ENCODE measurements around the gene LRG1. TPM values are rescaled to one million over a fixed set of nuclear protein-coding genes. Genes with fewer than 3 reads are reported as not detected.

Gene LRG1
- total and polyA plus RNA-seq, 9 of the 15 experiments (the other 6 are each of a cell fraction or from before 2014, with no cell fraction given): 1.5 to 11.9 (median 8.7) TPM

- ATAC-seq: no peak
- H3K4me2 ChIP-seq (ENCODE audit: insufficient read depth, low read length): no peak overlapping the region; the same call in 1 of the 2 replicates
- POLR2A ChIA-PET: interaction anchor here (0.8 to 1.0 kb wide), 5 partner anchors 9 to 79 kb away, joined by 3 to 5 read pairs (median 3); no protein-coding TSS in a partner anchor
- TF ChIP-seq ZNF830 (CRISPR knock-in tag; IDR thresholded peaks at IDR 0.05) (no peak), SIX5 (IDR thresholded peaks at IDR 0.05; ENCODE audit: borderline replicate concordance in 1 of 2, insufficient read depth in 1 of 2, low read depth in 1 of 2, low read length in 2 of 2) (no peak), POLR2B (IDR thresholded peaks at IDR 0.05; ENCODE audit: low read depth, partially characterized antibody) (no peak), RBBP5 (IDR thresholded peaks at IDR 0.05; ENCODE audit: borderline replicate concordance, insufficient read depth, low read length, poor library complexity, severe bottlenecking) (peak; percentile 39), MEF2A (IDR thresholded peaks at IDR 0.05; ENCODE audit: control insufficient read depth, low read depth, low read length) (no peak), ZNF766 (CRISPR knock-in tag; conservative IDR thresholded peaks at IDR 0.05) (no peak), TFE3 (CRISPR knock-in tag; IDR thresholded peaks at IDR 0.05) (peak; percentile 58), BMI1 (IDR thresholded peaks at IDR 0.05; ENCODE audit: low read length) (no peak), HINFP (tag; conservative IDR thresholded peaks at IDR 0.05; ENCODE audit: low read depth) (no peak), NR2F6 (CRISPR knock-in tag; IDR thresholded peaks at IDR 0.05) (no peak), SP1 (CRISPR knock-in tag; IDR thresholded peaks at IDR 0.05) (no peak), SNRNP70 (optimal IDR thresholded peaks at IDR 0.05; ENCODE audit: low read depth, low read length) (no peak), CTCFL (IDR thresholded peaks at IDR 0.05; ENCODE audit: borderline replicate concordance, insufficient read depth, low read depth, low read length, poor library complexity, severe bottlenecking) (peak; percentile 58), JUND (IDR thresholded peaks at IDR 0.05; ENCODE audit: borderline replicate concordance, low read depth, low read length) (no peak), JUND (tag; IDR thresholded peaks at IDR 0.05; ENCODE audit: borderline replicate concordance, low read depth, low read length) (no peak), KLF16 (IDR thresholded peaks at IDR 0.05) (no peak)
Measured at GRCh38 chr19:4580021-4580901, 40.4 kb upstream of the LRG1 start.

More at GRCh38 chr19:4580021-4580901, 40.4 kb upstream of the LRG1 start:
- BruUV-seq (replicated peaks): no TSS peak
- Histone ChIP-seq H3K36me3 (ENCODE audit: control insufficient read depth, insufficient read depth, low read length) (no peaks in the 10 kb centered on the region), H3K4me1 (replicated peaks in 1 of 2; ENCODE audit: control insufficient read depth in 2 of 2, insufficient read depth in 2 of 2, low read length in 2 of 2) (peaks cover 21 to 64% of the 10 kb centered on the region in 2 experiments), H4K20me1 (replicated peaks; ENCODE audit: control insufficient read depth, insufficient read depth, low read length) (peaks cover 4% of the 10 kb centered on the region), H3K4me3 (peak overlapping the region; percentile 41), H3K27ac (ENCODE audit: extremely low read depth, low read depth, low read length) (no peak overlapping the region), H3K9me1 (ENCODE audit: control insufficient read depth, insufficient read depth, low read length) (no peaks in the 10 kb centered on the region), H3K27me3 (ENCODE audit: control insufficient read depth in 2 of 2, insufficient read depth in 2 of 2, low read length in 2 of 2) (no peaks in the 10 kb centered on the region), H3K79me2 (ENCODE audit: control insufficient read depth, insufficient read depth, low read length) (no peaks in the 10 kb centered on the region), H3K9me3 (replicated peaks; ENCODE audit: control insufficient read depth, insufficient read depth, low read depth, low read length) (no peaks in the 10 kb centered on the region), H2AFZ (ENCODE audit: low read depth, low read length) (no peak overlapping the region), H3K9ac (ENCODE audit: insufficient read depth in 1 of 2, low read depth in 2 of 2, low read length in 2 of 2) (peak overlapping the region in 1 of 2 experiments; percentile 57; a peak in 1 of 4 replicates)
- in situ Hi-C loops (cut with MboI) (no loop called here), intact Hi-C loops (cut with micrococcal nuclease) (no loop called here)
- DNase-seq (ENCODE audit: extremely low read depth in 1 of 4, low spot score in 3 of 4) (peak in 3 of 4 experiments; percentile 70 to 71 (median 71)), FAIRE-seq (no peak)
- 3% methylated on average over 31 of the region's 50 CpGs for WGBS (ENCODE audit: insufficient coverage, low coverage, missing lambda C conversion rate)
- CTCF ChIA-PET (ENCODE audit: low intra/inter-chr PET ratio): interaction anchor here (0.7 kb wide), 1 partner anchor 22 kb away, joined by 4 read pairs; no protein-coding TSS in a partner anchor
